Progenitor cell of endocrine pancreas (in vitro differentiated cells): ENCODE measurements around the gene TSTD1. TPM values are rescaled to one million over a fixed set of nuclear protein-coding genes. Genes with fewer than 3 reads are reported as not detected.
A peak's percentile ranks its signal among the peaks of the same experiment; 100 is the strongest.

Experiments
- DNase-seq: peaks from one replicate; pipeline ENCODE4 v3.0.0; 2021; ENCODE audit warnings: low spot score; ENCODE audit not compliant: unreplicated experiment
- H3K27ac Mint-ChIP-seq: 2 replicates; pipeline ENCODE4 v1.8.0; 2021; ENCODE audit warnings: mild to moderate bottlenecking, moderate library complexity, mixed read lengths
- H3K27me3 Mint-ChIP-seq: 2 replicates; pipeline ENCODE4 v1.8.0; 2021; ENCODE audit warnings: mixed read lengths
- H3K36me3 Mint-ChIP-seq: 2 replicates; pipeline ENCODE4 v1.8.0; 2022; ENCODE audit warnings: mixed read lengths; ENCODE audit not compliant: insufficient read depth
- H3K4me1 Mint-ChIP-seq: 2 replicates; pipeline ENCODE4 v1.8.0; 2021; ENCODE audit warnings: low read depth, mixed read lengths
- H3K4me3 Mint-ChIP-seq: 2 replicates; pipeline ENCODE4 v1.8.0; 2021; ENCODE audit warnings: low read depth, mild to moderate bottlenecking, moderate library complexity, mixed read lengths
- H3K9me3 Mint-ChIP-seq: 2 replicates; pipeline ENCODE4 v1.8.0; 2021; ENCODE audit warnings: low read depth, mixed read lengths
- CTCF ChIP-seq: fragments of 200-600 bp; sonication (generic); IDR thresholded peaks from one replicate; pipeline ENCODE4 v1.5.0; 2021; ENCODE audit warnings: antibody characterized with exemption, mild to moderate bottlenecking; ENCODE audit not compliant: unreplicated experiment
- long read RNA-seq: library from polyadenylated mRNA; unstranded; transcript quantifications from one replicate; pipeline ENCODE4 v2.0.0, GENCODE V29; 2020
- total RNA-seq: library from RNA; stranded (reverse); gene quantifications from 2 replicates; pipeline ENCODE4 v1.2.1, GENCODE V29; 2021

Gene TSTD1
- total RNA-seq, result 52.0 and 54.7 TPM in 2 replicates
- long read RNA-seq, transcript TSTD1-204 (4 exons, 593 nt), result major isoform, 6 of 10 reads
- long read RNA-seq, partial matches to known transcripts, result 0 of 10 reads
- long read RNA-seq, other reads (novel, unspliced or antisense), result 2 of 10 reads

GRCh38 chr1:161038523-161039153 lies at the start of gene TSTD1:
Gene TSTD1, minus strand, starts transcription at chr1:161038964. Its CDS starts 75 bp downstream, at chr1:161038889.
- peaks cover 11% of the 10 kb centered on the region for H3K4me1 Mint-ChIP-seq
- H3K27ac Mint-ChIP-seq, result peak within 1 kb of the TSS; percentile 96
- peaks cover 10% of the 10 kb centered on the region for H3K36me3 Mint-ChIP-seq
- TF ChIP-seq CTCF, result peak; percentile 31
- H3K4me3 Mint-ChIP-seq, result peak within 1 kb of the TSS; percentile 89
- no peaks in the 10 kb centered on the region for H3K27me3 Mint-ChIP-seq
- H3K9me3 Mint-ChIP-seq, result no peaks in the 10 kb centered on the region
- DNase-seq, result peak; percentile 44

- H3K27me3 Mint-ChIP-seq, result no peaks in the 10 kb centered on the region
- TF ChIP-seq CTCF, result no peak
- no peak overlapping the region for H3K27ac Mint-ChIP-seq
- H3K4me3 Mint-ChIP-seq, result no peak overlapping the region
- H3K9me3 Mint-ChIP-seq, result no peaks in the 10 kb centered on the region
- no peaks in the 10 kb centered on the region for H3K36me3 Mint-ChIP-seq
- no peak for DNase-seq
- peaks cover 35% of the 10 kb centered on the region for H3K4me1 Mint-ChIP-seq
Measured at GRCh38 chr1:161086457-161086856, 47.7 kb upstream of the TSTD1 start.

- TF ChIP-seq CTCF, result no peak
- no peaks in the 10 kb centered on the region for H3K9me3 Mint-ChIP-seq
- no peaks in the 10 kb centered on the region for H3K27me3 Mint-ChIP-seq
- peak overlapping the region; percentile 98 for H3K27ac Mint-ChIP-seq
- DNase-seq, result no peak
- H3K4me3 Mint-ChIP-seq, result no peak overlapping the region
- peaks cover 35% of the 10 kb centered on the region for H3K4me1 Mint-ChIP-seq
- no peaks in the 10 kb centered on the region for H3K36me3 Mint-ChIP-seq
Measured at GRCh38 chr1:161085165-161085564, 46.4 kb upstream of the TSTD1 start.

GRCh38 chr1:161084597-161084988 lies 45.8 kb upstream of the TSTD1 start:
- Mint-ChIP-seq H3K36me3 (no peaks in the 10 kb centered on the region), H3K4me1 (peaks cover 35% of the 10 kb centered on the region), H3K9me3 (no peaks in the 10 kb centered on the region), H3K4me3 (peak overlapping the region; percentile 34), H3K27me3 (no peaks in the 10 kb centered on the region), H3K27ac (peak overlapping the region; percentile 98)
- TF ChIP-seq CTCF, result no peak
- DNase-seq, result no peak

GRCh38 chr1:161083748-161084596 lies 45.2 kb upstream of the TSTD1 start:
- no peaks in the 10 kb centered on the region for H3K36me3 Mint-ChIP-seq
- H3K9me3 Mint-ChIP-seq, result no peaks in the 10 kb centered on the region
- no peak overlapping the region for H3K4me3 Mint-ChIP-seq
- no peaks in the 10 kb centered on the region for H3K27me3 Mint-ChIP-seq
- TF ChIP-seq CTCF, result no peak
- H3K4me1 Mint-ChIP-seq, result peaks cover 33% of the 10 kb centered on the region
- no peak for DNase-seq
- H3K27ac Mint-ChIP-seq, result peak overlapping the region; percentile 98
